ENCODE measurements around the gene CNTNAP2.

GRCh38 chr7:148286150-148286549 is 2169.5 kb downstream of the CNTNAP2 start:
- TF ChIP-seq EZH2 (IDR thresholded peaks at IDR 0.05) (no peak), POLR2AphosphoS5 (IDR thresholded peaks at IDR 0.05; ENCODE audit: borderline replicate concordance, low read depth, low read length) (no peak), FOXP2 (optimal IDR thresholded peaks at IDR 0.05; ENCODE audit: control extremely low read depth, extremely low read length, insufficient read depth) (no peak)
